Suprapubic skin (tissue), 3 donors: ENCODE results near the gene GDF2.

Experiments
- CTCF ChIP-seq, 2 donors: fragments of 200-600 bp in 1 of 2; fragments of 450-650 bp in 1 of 2; sonication (generic) in 1 of 2; IDR thresholded peaks; one replicate each; pipeline ENCODE4 v1.5.1; 2016 to 2019; ENCODE audit warnings: antibody characterized with exemption in 2 of 2, mild to moderate bottlenecking in 1 of 2, moderate library complexity in 1 of 2
- EP300 ChIP-seq: sonication (generic); formaldehyde crosslinking; IDR thresholded peaks from one replicate; pipeline ENCODE4 v1.6.1; 2017; ENCODE audit warnings: antibody characterized with exemption

GRCh38 chr10:47326927-47327330 lies 4.7 kb downstream of the GDF2 start:
- TF ChIP-seq CTCF (IDR thresholded peaks at IDR 0.05) (no peak), EP300 (no peak)
